ENCODE measurements around the gene SSTR4. TPM values are rescaled to one million over a fixed set of nuclear protein-coding genes. Genes with fewer than 3 reads are reported as not detected.

SSTR4 gene
- total and polyA plus RNA-seq, 9 of the 15 experiments (the other 6 are each of a cell fraction or from before 2014, with no cell fraction given) = not detected

DNA sequence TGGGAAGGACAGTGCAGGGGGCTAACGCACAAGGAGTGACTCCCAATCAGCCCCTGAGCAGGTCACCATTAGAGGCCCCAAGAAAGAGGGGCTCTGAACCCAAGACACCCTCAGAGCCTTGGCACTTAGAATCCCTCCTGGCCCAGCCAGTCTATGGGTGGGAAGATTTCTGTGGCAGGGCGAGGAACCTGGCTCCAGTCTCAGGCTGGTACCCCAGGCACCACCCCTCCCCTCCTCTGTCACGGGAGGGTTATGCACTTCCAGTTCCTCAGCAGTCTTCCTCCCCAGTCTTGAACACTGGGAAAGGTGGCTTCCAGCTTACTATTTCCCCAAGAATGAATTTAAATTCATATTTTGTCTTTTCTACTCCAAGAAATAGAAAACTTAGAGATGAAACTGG, 27.6 kb upstream of the SSTR4 start (continued):
- TF ChIP-seq OTX1 (CRISPR knock-in tag; IDR thresholded peaks at IDR 0.05) (no peak), IRF2 (CRISPR knock-in tag; IDR thresholded peaks at IDR 0.05) (no peak), ZNF707 (CRISPR knock-in tag; conservative IDR thresholded peaks at IDR 0.05) (no peak), ZFX (CRISPR knock-in tag; IDR thresholded peaks at IDR 0.05) (no peak), POLR2B (IDR thresholded peaks at IDR 0.05; ENCODE audit: low read depth, partially characterized antibody) (no peak), ZNF217 (CRISPR knock-in tag; IDR thresholded peaks at IDR 0.05) (no peak), ZNF764 (CRISPR knock-in tag; IDR thresholded peaks at IDR 0.05; ENCODE audit: low read depth) (no peak), ZC3H4 (CRISPR knock-in tag; IDR thresholded peaks at IDR 0.05; ENCODE audit: borderline replicate concordance) (no peak), CBFA2T2 (conservative IDR thresholded peaks at IDR 0.05) (no peak)
- TF ChIP-seq, protein P1, sequence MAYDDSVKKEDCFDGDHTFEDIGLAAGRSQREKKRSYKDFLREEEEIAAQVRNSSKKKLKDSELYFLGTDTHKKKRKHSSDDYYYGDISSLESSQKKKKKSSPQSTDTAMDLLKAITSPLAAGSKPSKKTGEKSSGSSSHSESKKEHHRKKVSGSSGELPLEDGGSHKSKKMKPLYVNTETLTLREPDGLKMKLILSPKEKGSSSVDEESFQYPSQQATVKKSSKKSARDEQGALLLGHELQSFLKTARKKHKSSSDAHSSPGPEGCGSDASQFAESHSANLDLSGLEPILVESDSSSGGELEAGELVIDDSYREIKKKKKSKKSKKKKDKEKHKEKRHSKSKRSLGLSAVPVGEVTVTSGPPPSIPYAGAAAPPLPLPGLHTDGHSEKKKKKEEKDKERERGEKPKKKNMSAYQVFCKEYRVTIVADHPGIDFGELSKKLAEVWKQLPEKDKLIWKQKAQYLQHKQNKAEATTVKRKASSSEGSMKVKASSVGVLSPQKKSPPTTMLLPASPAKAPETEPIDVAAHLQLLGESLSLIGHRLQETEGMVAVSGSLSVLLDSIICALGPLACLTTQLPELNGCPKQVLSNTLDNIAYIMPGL (CRISPR knock-in tag; IDR thresholded peaks at IDR 0.05) = no peak
